Mesothelial cell of epicardium (in vitro differentiated cells): ENCODE results near the gene SIAH2. TPM values are rescaled to one million over a fixed set of nuclear protein-coding genes. Genes with fewer than 3 reads are reported as not detected.

Experiments
- DNase-seq, 2 experiments: peaks; one replicate each; pipeline ENCODE4 v3.0.0; 2021; ENCODE audit warnings: low spot score in 2 of 2; ENCODE audit not compliant: unreplicated experiment in 2 of 2
- H3K27ac Mint-ChIP-seq: 2 replicates; pipeline ENCODE4 v1.8.0; 2021; ENCODE audit warnings: mixed read lengths
- H3K27me3 Mint-ChIP-seq: 2 replicates; pipeline ENCODE4 v1.8.0; 2021; ENCODE audit warnings: low read depth, mixed read lengths
- H3K36me3 Mint-ChIP-seq: 2 replicates; pipeline ENCODE4 v1.8.0; 2021; ENCODE audit warnings: mixed read lengths
- H3K4me1 Mint-ChIP-seq: 2 replicates; pipeline ENCODE4 v1.8.0; 2021; ENCODE audit warnings: mixed read lengths
- H3K4me3 Mint-ChIP-seq: 2 replicates; pipeline ENCODE4 v1.8.0; 2021; ENCODE audit warnings: mild to moderate bottlenecking, moderate library complexity, mixed read lengths
- H3K9me3 Mint-ChIP-seq: 2 replicates; pipeline ENCODE4 v1.8.0; 2021; ENCODE audit warnings: mixed read lengths
- total RNA-seq: library from RNA; stranded (reverse); gene quantifications from 3 replicates; pipeline ENCODE4 v1.2.1, GENCODE V29; 2021
- TF ChIP-seq, protein P1 (sequence below): fragments of 200-600 bp; sonication (generic); IDR thresholded peaks from one replicate; pipeline ENCODE4 v1.5.0; 2021; ENCODE audit warnings: antibody characterized with exemption; ENCODE audit not compliant: unreplicated experiment

The SIAH2 gene
- total RNA-seq, 1 donor from 2014 or later, result 9.5 TPM

- Mint-ChIP-seq H3K27ac (no peak overlapping the region), H3K27me3 (peaks cover 7% of the 10 kb centered on the region), H3K4me1 (no peaks in the 10 kb centered on the region), H3K4me3 (no peak overlapping the region), H3K9me3 (no peaks in the 10 kb centered on the region), H3K36me3 (no peaks in the 10 kb centered on the region)
- TF ChIP-seq, protein P1, sequence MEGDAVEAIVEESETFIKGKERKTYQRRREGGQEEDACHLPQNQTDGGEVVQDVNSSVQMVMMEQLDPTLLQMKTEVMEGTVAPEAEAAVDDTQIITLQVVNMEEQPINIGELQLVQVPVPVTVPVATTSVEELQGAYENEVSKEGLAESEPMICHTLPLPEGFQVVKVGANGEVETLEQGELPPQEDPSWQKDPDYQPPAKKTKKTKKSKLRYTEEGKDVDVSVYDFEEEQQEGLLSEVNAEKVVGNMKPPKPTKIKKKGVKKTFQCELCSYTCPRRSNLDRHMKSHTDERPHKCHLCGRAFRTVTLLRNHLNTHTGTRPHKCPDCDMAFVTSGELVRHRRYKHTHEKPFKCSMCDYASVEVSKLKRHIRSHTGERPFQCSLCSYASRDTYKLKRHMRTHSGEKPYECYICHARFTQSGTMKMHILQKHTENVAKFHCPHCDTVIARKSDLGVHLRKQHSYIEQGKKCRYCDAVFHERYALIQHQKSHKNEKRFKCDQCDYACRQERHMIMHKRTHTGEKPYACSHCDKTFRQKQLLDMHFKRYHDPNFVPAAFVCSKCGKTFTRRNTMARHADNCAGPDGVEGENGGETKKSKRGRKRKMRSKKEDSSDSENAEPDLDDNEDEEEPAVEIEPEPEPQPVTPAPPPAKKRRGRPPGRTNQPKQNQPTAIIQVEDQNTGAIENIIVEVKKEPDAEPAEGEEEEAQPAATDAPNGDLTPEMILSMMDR, result no peak
- DNase-seq, result no peak
Observed at GRCh38 chr3:150783920-150784746, 21.2 kb upstream of the SIAH2 start.

GRCh38 chr3:150783316-150783715, 20.3 kb upstream of the SIAH2 start:
- H3K4me1 Mint-ChIP-seq, result no peaks in the 10 kb centered on the region
- no peak for DNase-seq
- H3K36me3 Mint-ChIP-seq, result no peaks in the 10 kb centered on the region
- no peak overlapping the region for H3K4me3 Mint-ChIP-seq
- TF ChIP-seq, protein P1, result no peak
- peaks cover 7% of the 10 kb centered on the region for H3K27me3 Mint-ChIP-seq
- H3K27ac Mint-ChIP-seq, result no peak overlapping the region
- no peaks in the 10 kb centered on the region for H3K9me3 Mint-ChIP-seq

DNA sequence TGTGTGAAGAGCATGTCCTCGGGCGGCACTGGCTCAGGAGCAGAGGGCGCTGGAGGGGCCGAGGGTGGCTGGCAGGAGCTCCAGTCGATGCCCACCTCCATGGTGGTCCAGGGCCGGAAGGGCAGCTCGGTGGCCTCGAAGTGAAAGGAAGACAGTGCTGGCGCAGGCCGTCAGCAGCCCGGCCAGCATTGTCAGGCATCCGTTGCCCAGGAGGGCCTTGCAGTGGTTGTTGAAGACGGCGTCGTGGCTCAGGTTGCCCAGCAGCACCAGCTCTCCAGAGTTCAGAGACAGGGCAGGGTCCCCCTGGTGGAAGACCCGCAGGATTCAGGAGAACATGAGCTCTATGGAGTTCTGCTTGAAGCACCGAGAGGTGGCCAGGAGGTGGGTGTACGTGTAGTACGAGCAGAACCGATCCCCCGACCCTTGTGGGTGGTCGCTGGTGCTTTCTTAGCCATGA, 16.5 kb upstream of the SIAH2 start:
- no peak overlapping the region for H3K27ac Mint-ChIP-seq
- TF ChIP-seq, protein P1, result no peak
- H3K4me1 Mint-ChIP-seq, result no peaks in the 10 kb centered on the region
- DNase-seq, result no peak
- H3K36me3 Mint-ChIP-seq, result no peaks in the 10 kb centered on the region
- no peaks in the 10 kb centered on the region for H3K9me3 Mint-ChIP-seq
- no peak overlapping the region for H3K4me3 Mint-ChIP-seq
- no peaks in the 10 kb centered on the region for H3K27me3 Mint-ChIP-seq

DNA sequence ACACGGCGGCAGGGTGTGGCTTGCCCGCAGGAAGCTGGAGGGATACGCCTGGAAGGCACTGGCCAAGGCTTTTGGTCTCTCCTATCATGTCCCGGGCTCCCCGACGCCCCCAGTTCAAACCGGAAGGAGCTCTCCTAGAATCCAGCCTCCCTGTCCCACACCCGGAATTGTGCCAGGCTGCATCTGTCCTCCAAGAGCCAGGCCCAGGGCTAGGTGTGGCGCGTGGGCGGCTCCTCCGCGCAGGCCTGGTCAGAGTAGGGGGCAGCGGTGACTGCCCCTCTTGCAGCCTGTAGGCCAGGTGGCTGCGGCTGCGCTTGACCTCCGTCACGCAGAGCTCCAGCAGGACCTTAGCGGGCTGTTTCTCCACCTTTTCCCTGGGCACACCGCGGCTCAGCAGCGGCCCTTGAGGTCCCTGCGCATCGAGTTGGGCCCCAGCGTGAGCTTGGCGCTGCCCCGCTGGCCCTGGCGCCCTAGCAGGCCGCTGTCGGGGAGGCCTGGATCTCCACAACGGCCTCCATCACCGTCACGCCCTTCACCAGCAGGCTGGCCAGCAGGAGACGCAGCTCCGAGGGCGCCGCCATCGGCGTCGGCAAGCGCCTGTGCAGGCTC, 15.9 kb upstream of the SIAH2 start:
- H3K36me3 Mint-ChIP-seq, result no peaks in the 10 kb centered on the region
- H3K27me3 Mint-ChIP-seq, result no peaks in the 10 kb centered on the region
- H3K27ac Mint-ChIP-seq, result no peak overlapping the region
- H3K4me1 Mint-ChIP-seq, result no peaks in the 10 kb centered on the region
- H3K4me3 Mint-ChIP-seq, result no peak overlapping the region
- no peaks in the 10 kb centered on the region for H3K9me3 Mint-ChIP-seq
- no peak for DNase-seq
- TF ChIP-seq, protein P1, result no peak

DNA sequence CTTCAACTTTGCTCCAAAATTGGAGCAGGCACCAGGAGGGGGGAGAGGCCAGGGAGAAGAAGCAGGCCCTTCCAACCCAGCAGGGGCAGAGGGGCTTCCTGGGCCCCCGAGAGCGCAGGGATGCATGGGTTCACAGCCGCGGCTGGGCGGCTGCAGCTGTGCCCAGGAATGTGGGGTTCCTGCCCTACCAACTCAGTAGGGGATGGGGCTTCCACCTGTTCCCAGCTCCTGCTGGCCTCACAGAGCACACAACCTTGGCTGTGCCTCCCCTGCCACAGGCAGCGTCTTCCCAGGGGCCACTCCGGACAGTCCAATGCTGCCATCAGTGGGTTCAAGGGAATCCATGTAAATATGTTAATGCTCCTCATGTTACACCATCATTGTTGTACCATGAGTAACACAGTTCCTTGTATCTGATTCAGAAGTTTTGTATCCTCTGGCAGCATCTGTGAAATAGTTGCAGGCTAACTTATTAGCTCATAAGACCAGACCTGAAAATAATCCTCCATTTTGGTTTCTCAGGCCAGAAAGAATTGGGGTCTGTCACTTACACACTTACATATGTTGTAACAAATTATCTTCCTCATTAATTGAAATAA, 12.1 kb upstream of the SIAH2 start:
- H3K4me3 Mint-ChIP-seq, result no peak overlapping the region
- H3K9me3 Mint-ChIP-seq, result no peaks in the 10 kb centered on the region
- DNase-seq, result no peak
- no peak overlapping the region for H3K27ac Mint-ChIP-seq
- no peaks in the 10 kb centered on the region for H3K36me3 Mint-ChIP-seq
- TF ChIP-seq, protein P1, result no peak
- peaks cover 3% of the 10 kb centered on the region for H3K4me1 Mint-ChIP-seq
- H3K27me3 Mint-ChIP-seq, result no peaks in the 10 kb centered on the region
